ENCODE results near the gene MEI4.
"Not testable (repeated sequence)": the region's sequence is repeated elsewhere in the genome, so short reads cannot be mapped to it uniquely, and the experiment has no call there.

MEI4 gene

DNA sequence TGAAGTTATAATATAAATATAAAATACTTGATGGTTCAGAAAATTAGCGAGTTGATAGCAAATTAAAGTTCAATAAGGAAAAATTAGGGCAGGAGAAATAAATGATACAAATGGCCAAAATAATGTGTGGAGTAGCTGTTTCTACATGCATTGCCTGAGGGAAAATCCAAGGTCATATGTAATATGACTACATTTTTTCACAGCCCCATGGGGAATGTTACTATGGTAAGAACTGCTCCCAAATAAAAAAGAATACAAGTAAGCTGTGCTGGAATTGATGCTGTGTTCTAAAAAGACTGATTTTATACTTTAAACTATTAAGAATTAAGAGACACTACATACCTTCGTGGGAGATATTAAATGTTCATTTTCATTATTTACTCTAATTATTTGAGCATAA lies 34.1 kb downstream of the MEI4 start:
- DNase-seq, result no peak

- DNase-seq, result no peak
Measured at GRCh38 chr6:77688649-77689048, 35.8 kb downstream of the MEI4 start.

GRCh38 chr6:77700095-77700494 lies 47.3 kb downstream of the MEI4 start:
- DNase-seq, result not testable (repeated sequence)

DNA sequence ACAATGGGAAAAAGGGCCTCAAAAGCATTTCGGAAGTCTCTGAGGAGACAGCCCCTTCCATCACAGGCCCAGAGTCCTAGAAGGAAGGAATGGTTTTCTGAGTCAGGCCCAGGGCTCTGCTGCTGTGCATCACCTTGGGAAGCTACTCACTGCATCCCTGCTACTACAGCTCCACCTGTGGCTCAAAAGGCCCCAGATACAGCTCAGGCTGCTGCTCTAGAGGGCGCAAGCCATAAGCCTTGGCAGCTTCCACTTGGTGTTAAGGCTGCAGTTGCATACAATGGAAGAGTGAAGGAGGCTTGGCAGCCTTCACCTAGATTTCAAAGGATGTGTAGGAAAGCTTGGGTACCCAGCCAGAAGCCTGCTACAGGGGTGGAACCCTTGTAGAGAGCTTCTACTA lies 54.8 kb downstream of the MEI4 start:
- DNase-seq, result no peak

- DNase-seq, result no peak
Measured at GRCh38 chr6:77715588-77715987, 62.7 kb downstream of the MEI4 start.

- no peak for DNase-seq
Measured at GRCh38 chr6:77716311-77716710, 63.5 kb downstream of the MEI4 start.

- DNase-seq, result not testable (repeated sequence)
Measured at GRCh38 chr6:77736010-77736409, 83.2 kb downstream of the MEI4 start.

DNA sequence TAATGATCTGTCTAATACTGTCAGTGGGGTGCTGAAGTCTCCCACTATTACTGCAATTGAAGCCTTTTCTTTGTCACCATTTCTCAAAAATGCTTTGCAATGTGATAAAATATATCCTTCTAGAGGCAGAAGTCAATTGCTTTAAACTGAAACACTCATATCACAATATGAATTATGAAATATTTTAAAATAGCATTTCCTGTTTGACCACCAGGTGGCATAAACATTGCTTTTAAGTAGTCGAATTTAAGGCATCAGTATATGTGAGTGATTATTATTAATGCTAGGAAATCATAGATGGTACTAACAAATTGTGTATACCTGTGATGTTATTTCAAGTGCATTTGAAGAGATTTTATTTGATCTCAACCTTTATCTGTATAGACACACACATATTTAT lies 87.5 kb downstream of the MEI4 start:
- DNase-seq, result no peak

DNA sequence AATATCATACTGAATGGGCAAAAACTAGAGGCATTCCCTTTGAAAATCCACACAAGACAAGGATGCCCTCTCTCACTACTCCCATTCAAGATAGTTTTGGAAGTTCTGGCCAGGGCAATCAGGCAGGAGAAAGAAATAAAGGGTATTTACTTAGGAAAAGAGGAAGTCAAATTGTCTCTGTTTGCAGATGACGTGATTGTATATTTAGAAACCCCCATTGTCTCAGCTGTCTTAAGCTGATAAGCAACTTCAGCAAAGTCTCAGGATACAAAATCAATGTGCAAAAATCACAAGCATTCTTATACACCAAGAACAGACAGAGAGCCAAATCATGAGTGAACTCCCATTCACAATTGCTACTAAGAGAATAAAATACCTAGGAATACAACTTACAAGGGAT lies 99.3 kb downstream of the MEI4 start:
- not testable (repeated sequence) for DNase-seq

DNA sequence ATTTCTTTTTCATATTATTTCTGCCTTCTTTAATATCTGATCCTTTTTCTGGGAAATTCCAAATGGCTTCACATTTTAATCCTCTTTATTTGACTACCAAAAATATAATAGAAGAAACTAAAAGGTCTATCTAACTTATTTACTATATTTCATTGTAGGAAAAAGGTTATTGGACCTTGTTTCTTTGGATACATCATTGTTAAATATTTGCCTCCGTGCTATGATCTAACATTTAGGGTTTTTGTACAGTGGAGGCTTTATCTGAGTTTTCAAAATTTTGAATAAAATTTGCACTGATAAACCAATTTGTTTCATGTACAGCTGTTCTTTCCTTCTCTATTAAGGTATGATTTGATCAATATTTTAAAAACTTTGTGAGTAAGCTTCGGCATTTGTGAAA lies 109.5 kb downstream of the MEI4 start:
- DNase-seq, result no peak

DNA sequence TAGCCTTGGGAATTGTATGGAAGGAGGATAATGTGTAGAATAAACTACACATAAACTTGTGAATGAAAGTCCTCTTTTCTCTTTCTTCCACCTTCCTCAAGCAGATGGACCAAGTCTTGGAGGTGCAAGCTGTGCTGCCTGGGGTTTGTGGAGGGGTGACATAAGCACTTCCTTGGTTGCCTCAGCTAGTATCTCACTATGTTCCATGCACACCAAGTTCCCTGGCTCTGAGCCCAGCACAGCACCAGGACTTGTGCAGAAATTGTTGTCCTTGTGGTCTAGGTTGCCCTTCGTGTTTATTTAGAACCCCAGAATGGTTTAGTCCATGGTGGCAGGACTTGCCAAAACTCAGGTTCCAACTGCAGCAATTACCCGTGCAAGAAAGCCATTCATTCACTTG lies 110.3 kb downstream of the MEI4 start:
- DNase-seq, result no peak

DNA sequence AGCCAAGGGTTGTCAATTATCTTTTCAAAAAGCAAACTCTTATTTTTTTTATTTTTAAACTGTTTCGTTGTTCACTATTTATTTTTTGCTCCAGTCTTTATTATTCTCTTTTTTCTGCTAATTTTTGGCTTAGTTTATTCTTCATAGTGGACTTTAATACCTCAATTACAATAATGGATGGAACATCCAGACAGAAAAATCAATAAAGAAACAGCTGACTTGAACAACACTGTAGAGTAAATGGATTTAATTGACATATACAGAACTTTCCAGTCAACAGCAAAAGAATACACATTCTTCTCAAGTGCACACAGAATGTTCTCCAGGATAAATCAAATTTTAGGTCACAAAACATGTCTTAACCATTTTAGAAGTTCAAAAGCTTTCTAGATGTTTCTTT lies 111.5 kb downstream of the MEI4 start:
- DNase-seq, result no peak

DNA sequence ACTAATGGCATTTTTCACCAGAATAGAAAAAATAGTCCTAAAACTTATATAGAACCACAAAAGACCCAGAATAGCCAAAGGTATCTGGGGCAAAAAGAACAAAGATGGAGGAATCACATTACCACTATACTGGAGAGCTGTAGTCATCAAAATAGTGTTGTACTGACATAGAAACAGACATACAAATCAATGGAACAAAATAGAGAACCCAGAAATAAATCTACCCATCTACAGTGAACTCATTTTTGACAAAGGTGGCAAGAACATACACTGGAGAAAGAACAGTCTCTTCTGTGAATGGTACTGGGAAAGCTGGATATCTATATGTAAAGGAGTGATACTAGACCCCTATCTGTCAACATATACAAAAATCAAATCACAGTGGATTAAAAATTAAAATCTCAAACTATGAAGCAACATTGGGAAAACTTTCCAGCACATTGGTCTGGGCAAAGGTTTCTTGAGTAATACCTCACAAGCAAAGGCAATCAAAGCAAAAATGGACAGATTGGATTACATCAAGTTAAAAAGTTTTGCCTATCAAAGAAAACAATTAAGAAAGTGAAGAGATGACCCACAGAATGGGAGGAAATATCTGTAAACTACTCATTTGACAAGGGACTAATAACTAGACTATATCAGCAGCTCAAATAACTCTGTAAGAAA lies 120.5 kb downstream of the MEI4 start:
- no peak for DNase-seq

GRCh38 chr6:77774457-77774856 lies 121.6 kb downstream of the MEI4 start:
- DNase-seq, result no peak

DNA sequence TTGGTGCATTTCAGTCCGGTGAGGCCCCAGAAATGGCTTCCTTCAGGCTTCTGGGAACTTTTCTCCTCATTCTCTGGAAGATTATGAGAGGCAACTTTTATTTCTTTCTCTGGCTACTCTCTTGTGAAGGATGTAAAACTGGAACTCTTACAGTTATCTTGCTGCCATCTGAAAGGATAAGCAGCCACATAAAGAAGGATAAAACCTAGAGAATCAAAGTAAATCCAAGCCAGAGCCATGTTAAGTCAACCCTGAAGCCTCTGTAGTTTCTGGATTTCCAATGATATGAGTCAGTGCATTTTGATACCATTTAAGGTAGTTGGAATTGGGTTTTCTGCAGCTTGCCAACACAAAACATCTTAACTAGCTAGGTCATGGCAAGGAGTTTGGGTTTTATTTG lies 123.6 kb downstream of the MEI4 start:
- no peak for DNase-seq

DNA sequence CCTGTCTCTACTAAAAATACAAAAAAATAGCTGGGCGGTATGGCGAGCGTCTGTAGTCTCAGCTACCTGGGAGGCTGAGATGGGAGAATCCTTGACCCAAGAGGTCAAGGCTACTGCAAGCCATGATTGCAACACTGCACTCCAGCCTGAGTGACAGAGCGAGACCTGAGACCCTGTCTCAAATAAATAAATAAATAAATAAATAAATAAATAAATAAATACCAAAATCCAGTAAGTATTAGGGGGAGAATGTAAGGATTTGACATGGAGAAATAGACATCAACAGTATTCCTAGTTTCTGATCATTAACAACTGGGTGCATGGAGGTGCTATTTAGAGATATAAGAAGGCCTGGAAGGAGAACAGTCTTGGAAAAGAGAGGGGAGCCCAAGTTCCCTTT lies 125.7 kb downstream of the MEI4 start:
- DNase-seq, result no peak

GRCh38 chr6:77786935-77787629 lies 134.2 kb downstream of the MEI4 start:
- DNase-seq, result no peak

DNA sequence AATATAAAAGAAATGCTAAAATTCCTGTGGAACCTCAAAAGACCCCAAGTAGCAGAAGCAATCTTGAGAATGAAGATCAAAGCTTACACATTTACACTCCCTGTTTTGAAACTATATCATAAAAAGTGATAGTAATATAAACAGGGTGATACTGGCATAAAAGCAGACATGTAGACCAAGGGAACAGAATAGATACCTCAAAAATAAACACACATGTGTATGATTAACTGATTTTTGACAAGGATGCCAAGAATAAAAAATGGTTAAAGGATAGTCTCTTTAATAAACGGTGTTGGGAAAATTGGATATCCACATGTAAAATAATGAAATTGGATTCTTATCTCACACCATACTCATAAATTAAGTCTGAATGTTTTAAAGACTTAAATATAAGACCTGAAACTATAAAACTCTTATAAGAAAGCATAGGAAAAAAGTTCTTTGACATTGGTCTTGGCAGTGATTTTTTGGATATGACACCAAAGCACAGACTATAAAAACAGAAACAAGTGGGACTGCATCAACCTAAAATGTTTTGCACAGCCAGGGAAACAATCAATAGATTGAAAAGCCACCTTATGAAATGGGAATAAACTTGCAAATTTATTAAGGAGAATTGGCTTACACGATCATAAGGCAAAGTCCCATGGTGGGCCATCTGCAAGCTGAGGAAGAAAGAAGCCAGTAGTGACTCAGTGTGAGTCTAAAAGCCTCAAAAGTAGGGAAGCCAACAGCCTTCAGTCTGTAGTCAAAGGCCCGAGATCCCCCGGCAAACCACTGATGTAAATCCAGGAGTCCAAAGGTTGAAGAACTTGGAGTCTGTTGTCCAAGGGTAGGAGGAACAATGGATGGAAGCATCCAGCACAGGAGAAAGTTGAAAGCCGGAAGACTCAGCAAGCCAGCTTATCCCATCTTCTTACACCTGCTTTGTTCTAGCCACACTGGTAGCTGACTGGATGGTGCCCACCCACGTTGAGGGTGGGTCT lies 144.3 kb downstream of the MEI4 start:
- DNase-seq, result no peak

GRCh38 chr6:77812304-77812703 lies 159.5 kb downstream of the MEI4 start:
- no peak for DNase-seq

DNA sequence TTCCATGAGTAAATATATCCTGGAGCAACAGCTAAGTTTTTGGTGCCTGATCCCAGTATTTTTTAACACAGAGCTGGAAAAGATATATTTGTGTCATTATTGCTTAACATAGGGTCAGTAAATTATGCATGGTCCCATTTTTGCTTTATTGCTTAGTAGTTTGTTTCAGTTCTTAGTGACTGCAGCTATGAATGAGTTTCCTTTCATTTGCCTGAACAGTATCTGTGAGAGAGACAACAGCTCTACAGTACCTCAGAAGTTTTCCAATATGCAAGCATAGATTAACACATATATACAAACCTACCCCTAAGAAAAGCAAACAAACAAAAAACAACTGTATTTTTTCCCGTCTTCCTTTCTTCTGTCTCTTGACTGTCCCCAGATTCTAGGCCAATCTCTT lies 160.3 kb downstream of the MEI4 start:
- no peak for DNase-seq

GRCh38 chr6:77814119-77814518 lies 161.3 kb downstream of the MEI4 start:
- no peak for DNase-seq

GRCh38 chr6:77815531-77815930 lies 162.7 kb downstream of the MEI4 start:
- no peak for DNase-seq

DNA sequence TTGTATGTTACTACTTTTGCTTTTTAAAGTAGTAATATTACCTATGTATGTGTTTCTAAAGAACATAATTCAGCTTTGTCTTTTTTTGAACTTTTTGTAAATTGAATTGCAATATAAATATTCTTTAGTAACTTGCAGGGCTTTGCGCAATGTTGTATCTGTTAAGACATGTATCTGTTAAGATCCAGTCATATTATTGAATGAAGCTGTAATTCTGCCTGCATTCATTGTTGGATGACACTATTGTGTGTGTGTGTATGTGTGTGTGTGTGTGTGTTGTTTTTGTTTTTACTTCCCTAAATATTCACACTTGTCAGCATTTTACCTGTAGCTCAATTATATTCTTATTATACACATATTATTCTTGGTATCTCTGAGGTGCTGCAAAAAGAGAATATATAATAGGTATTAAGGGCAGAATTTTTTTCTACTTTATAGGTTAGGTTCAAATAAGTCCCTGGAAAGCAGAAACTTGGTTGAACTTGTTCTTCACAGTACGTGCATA lies 164.0 kb downstream of the MEI4 start:
- DNase-seq, result no peak

DNA sequence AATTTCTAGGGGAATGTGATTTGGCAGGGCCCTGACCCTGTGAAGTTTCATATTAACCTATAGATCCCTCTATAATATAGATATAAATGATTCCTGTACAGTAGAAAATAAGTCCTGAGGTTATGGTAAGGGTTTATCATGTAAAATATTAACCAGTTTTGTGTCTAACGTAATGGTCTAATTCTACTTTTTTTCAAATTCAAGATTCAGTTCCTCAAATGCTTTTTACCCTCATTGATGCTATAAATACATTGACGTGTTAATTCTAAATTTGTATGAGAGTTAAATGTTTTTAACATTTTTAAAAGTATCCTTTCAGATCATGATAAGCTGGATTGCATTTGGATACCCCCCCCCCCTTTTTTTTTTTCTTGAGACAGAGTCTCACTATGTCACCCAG lies 169.4 kb downstream of the MEI4 start:
- DNase-seq, result no peak
